Uterus (tissue), 2 donors: ENCODE data around the gene XIAP.

Experiments
- CTCF ChIP-seq, 4 experiments: fragments of 200-600 bp in 2 of 4; fragments of 450-650 bp in 2 of 4; sonication (generic) in 2 of 4; IDR thresholded peaks; one replicate each; pipeline ENCODE4 v1.5.1; 2016 to 2019; ENCODE audit warnings: antibody characterized with exemption in 4 of 4, mild to moderate bottlenecking in 2 of 4, moderate library complexity in 1 of 4
- POLR2A ChIP-seq, 2 donors: fragments of 450-650 bp; IDR thresholded peaks; one replicate each; pipeline ENCODE4 v1.6.1; 2016; ENCODE audit warnings: antibody characterized with exemption in 2 of 2, mild to moderate bottlenecking in 1 of 2, moderate library complexity in 1 of 2

GRCh38 chrX:123962006-123962467 lies 102.2 kb downstream of the XIAP start:
- TF ChIP-seq CTCF (IDR thresholded peaks at IDR 0.05) (no peak), POLR2A (IDR thresholded peaks at IDR 0.05) (no peak)
